Astrocyte of the cerebellum (primary cell): Measurements from ENCODE around the gene MTOR.

Experiments used
- DNase-seq: peaks from one replicate; pipeline ENCODE4 v3.0.0-alpha.2; 2011; ENCODE audit warnings: low read depth
- H3K4me3 ChIP-seq: 2 replicates; pipeline ENCODE4 v1.5.1; 2011; ENCODE audit warnings: mild to moderate bottlenecking, low read depth, low read length, moderate library complexity
- in situ Hi-C: cut with HindIII; loops from 2 replicates; pipeline ENCODE4 v1.10.0; 2017; ENCODE audit warnings: low sequenced_read_pairs
- TF ChIP-seq, protein P1 (sequence below): IDR thresholded peaks from 2 replicates; pipeline ENCODE4 v1.5.1; 2012; ENCODE audit warnings: low read length, low read depth, moderate library complexity, mild to moderate bottlenecking; ENCODE audit errors: missing control alignments

MTOR gene

DNA sequence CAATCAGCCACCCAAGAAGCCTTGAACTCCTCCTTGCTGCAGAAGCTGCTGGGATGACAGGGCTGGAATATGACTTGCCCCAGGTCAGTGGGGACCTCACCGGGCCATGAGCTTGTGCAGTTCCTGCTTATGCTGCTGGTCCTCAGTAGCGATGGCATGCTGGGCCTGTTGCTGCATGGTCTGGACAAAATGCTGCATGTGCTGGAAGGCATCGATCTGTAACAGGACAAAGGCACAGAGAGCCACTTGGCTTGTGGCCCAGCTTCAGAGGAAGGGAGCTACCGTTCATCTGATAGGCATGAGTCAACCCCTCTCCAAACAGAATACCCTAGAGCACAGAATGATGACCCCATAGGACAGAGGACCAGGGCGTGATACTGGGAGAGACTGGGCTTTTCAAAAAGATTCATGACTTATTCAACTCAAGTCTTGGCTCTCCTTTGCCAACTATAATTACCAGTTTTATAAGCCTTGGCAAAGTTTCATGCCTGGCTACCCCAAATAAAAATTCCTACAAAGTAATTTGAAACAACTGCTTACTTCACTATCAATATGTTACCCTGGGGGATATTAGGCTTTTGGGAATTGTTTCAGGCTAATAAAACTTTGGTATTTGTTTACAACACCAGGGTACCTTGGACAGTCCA, 128.0 kb downstream of the MTOR start:
- DNase-seq = no peak
- in situ Hi-C loops = no loop called here
- no peak overlapping the region for H3K4me3 ChIP-seq
- TF ChIP-seq, protein P1, sequence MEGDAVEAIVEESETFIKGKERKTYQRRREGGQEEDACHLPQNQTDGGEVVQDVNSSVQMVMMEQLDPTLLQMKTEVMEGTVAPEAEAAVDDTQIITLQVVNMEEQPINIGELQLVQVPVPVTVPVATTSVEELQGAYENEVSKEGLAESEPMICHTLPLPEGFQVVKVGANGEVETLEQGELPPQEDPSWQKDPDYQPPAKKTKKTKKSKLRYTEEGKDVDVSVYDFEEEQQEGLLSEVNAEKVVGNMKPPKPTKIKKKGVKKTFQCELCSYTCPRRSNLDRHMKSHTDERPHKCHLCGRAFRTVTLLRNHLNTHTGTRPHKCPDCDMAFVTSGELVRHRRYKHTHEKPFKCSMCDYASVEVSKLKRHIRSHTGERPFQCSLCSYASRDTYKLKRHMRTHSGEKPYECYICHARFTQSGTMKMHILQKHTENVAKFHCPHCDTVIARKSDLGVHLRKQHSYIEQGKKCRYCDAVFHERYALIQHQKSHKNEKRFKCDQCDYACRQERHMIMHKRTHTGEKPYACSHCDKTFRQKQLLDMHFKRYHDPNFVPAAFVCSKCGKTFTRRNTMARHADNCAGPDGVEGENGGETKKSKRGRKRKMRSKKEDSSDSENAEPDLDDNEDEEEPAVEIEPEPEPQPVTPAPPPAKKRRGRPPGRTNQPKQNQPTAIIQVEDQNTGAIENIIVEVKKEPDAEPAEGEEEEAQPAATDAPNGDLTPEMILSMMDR = no peak

GRCh38 chr1:11132563-11133293, 129.6 kb downstream of the MTOR start:
- DNase-seq = no peak
- no peak overlapping the region for H3K4me3 ChIP-seq
- in situ Hi-C loops = no loop called here
- TF ChIP-seq, protein P1 = no peak

- no peak overlapping the region for H3K4me3 ChIP-seq
- TF ChIP-seq, protein P1 = no peak
- no peak for DNase-seq
- in situ Hi-C loops = no loop called here
Measured at GRCh38 chr1:11131816-11132215, 130.5 kb downstream of the MTOR start.

DNA sequence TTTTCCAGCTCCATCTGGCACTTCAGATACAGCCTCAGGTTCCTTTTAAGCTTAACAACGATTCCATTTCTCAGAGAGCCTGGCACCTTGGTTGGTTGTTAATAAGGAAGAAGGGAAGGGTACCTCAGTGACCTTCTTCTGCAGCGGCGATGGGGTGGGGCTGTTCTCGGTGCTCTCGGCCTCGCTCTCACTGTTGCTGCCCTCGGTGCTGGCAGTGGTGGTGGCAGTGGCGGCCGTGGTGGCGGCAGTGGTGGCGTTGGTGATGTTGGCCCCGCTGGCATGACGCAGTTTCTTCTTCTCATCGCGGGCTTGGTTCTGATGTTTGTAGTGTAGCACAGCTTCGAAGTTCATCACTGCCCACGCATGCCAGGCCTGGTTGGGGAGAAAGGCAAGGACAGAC, 131.9 kb downstream of the MTOR start:
- no peak for DNase-seq
- H3K4me3 ChIP-seq = no peak overlapping the region
- TF ChIP-seq, protein P1 = no peak
- in situ Hi-C loops = no loop called here

DNA sequence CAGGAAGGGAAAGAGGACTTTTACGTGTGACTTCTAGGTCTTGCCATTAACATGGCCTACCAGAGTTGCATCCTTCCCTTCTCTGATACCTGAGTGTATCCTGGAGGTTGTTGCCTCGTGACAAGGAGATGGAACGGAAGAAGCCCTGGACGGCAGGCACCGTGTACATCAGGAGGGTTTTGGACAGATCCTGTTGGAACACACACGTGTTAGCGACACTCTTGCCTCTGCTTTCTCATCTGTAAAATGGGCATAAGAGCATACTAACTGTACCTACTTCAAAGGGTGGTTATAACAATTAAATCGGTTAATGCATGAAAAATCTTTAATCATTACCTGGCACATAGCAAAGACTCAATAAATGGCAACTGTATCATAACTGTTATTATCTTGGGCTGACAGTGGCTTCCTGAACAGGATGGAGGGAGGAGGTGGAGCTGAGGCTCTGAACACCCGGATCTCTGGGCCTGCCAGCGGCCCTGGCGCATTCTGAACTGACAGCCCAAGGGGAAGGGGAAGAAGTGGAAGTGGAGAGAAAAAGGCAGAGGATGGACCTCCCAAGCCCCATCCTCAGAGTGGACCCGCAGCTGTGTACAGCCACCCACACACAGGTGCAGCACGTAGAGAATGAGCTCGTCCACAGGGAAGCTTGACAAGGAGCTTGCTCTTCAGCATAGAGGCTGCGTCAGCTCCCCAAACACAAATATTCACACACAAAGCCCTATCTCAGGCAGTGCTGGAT, 132.5 kb downstream of the MTOR start:
- in situ Hi-C loops = no loop called here
- H3K4me3 ChIP-seq = no peak overlapping the region
- no peak for DNase-seq
- TF ChIP-seq, protein P1 = no peak

- TF ChIP-seq, protein P1 = no peak
- H3K4me3 ChIP-seq = no peak overlapping the region
- in situ Hi-C loops = no loop called here
- DNase-seq = no peak
Measured at GRCh38 chr1:11126569-11126968, 135.8 kb downstream of the MTOR start.
